Mesenchymal stem cell (in vitro differentiated cells and primary cell): Measurements from ENCODE around the gene TUBA8.
"Not testable (repeated sequence)": the region's sequence is repeated elsewhere in the genome, so short reads cannot be mapped to it uniquely, and the experiment has no call there.

ENCODE experiments used
- DNase-seq: peaks from one replicate; pipeline ENCODE4 v3.0.0-alpha.2; 2013
- H2AFZ ChIP-seq: one replicate; pipeline ENCODE4 v1.6.1; 2013; ENCODE audit warnings: low read depth, mild to moderate bottlenecking, control low read depth, inconsistent platforms, low read length, moderate library complexity
- H2AK5ac ChIP-seq: 2 replicates; pipeline ENCODE4 v1.6.1; 2013; ENCODE audit warnings: low read length, moderate library complexity, mild to moderate bottlenecking, inconsistent platforms; ENCODE audit not compliant: severe bottlenecking
- H2BK120ac ChIP-seq: one replicate; pipeline ENCODE4 v1.6.1; 2013; ENCODE audit warnings: low read depth, mild to moderate bottlenecking, inconsistent platforms, low read length, moderate library complexity
- H2BK12ac ChIP-seq, 2 experiments: one replicate each; pipeline ENCODE4 v1.6.1; 2013; ENCODE audit warnings: inconsistent platforms in 2 of 2, low read length in 2 of 2, mild to moderate bottlenecking in 2 of 2, moderate library complexity in 2 of 2, control low read depth in 1 of 2
- H2BK15ac ChIP-seq: one replicate; pipeline ENCODE4 v1.6.1; 2013; ENCODE audit warnings: mild to moderate bottlenecking, low read depth, inconsistent platforms; ENCODE audit not compliant: poor library complexity, severe bottlenecking
- H2BK5ac ChIP-seq: 2 replicates; pipeline ENCODE4 v1.6.1; 2013; ENCODE audit warnings: low read depth, mild to moderate bottlenecking, low read length, control low read depth, inconsistent platforms; ENCODE audit not compliant: poor library complexity, severe bottlenecking
- H3K14ac ChIP-seq, 2 experiments: one replicate each; pipeline ENCODE4 v1.6.1; 2013; ENCODE audit warnings: inconsistent platforms in 2 of 2, low read length in 2 of 2, control low read depth in 1 of 2, mild to moderate bottlenecking in 1 of 2, moderate library complexity in 1 of 2
- H3K18ac ChIP-seq, 2 experiments: one replicate each; pipeline ENCODE4 v1.6.1; 2013; ENCODE audit warnings: inconsistent platforms in 2 of 2, low read length in 2 of 2, control low read depth in 1 of 2, low read depth in 1 of 2, mild to moderate bottlenecking in 1 of 2
- H3K23ac ChIP-seq, 2 experiments: one replicate each; pipeline ENCODE4 v1.6.1; 2013; ENCODE audit warnings: inconsistent platforms in 2 of 2, low read length in 2 of 2, mild to moderate bottlenecking in 2 of 2, moderate library complexity in 2 of 2, control low read depth in 1 of 2
- H3K27ac ChIP-seq: 2 replicates; pipeline ENCODE4 v1.5.1; 2013; ENCODE audit warnings: mild to moderate bottlenecking, moderate library complexity, low read length, control low read depth, inconsistent platforms; ENCODE audit not compliant: poor library complexity, severe bottlenecking
- H3K27me3 ChIP-seq, 2 experiments: 2 replicates each; pipeline versions ENCODE4 v1.6.1 to v1.7.0; 2013; ENCODE audit warnings: low read length in 2 of 2, mild to moderate bottlenecking in 2 of 2, moderate library complexity in 2 of 2, control low read depth in 1 of 2, inconsistent platforms in 1 of 2; ENCODE audit not compliant: control insufficient read depth in 1 of 2, insufficient read depth in 1 of 2
- H3K36me3 ChIP-seq, 2 experiments: 2 replicates each; pipeline versions ENCODE4 v1.6.1 to v1.7.0; 2013; ENCODE audit warnings: low read length in 2 of 2, control low read depth in 1 of 2, inconsistent platforms in 1 of 2, low read depth in 1 of 2, mild to moderate bottlenecking in 1 of 2; ENCODE audit not compliant: insufficient read depth in 2 of 2, control insufficient read depth in 1 of 2
- H3K4ac ChIP-seq, 2 experiments: one replicate each; pipeline ENCODE4 v1.6.1; 2013; ENCODE audit warnings: inconsistent platforms in 2 of 2, low read length in 2 of 2, mild to moderate bottlenecking in 2 of 2, moderate library complexity in 2 of 2, control low read depth in 1 of 2, low read depth in 1 of 2
- H3K4me1 ChIP-seq: 2 replicates; pipeline ENCODE4 v1.6.1; 2013; ENCODE audit warnings: low read depth, low read length, control low read depth; ENCODE audit not compliant: control insufficient read depth, insufficient read depth
- H3K4me2 ChIP-seq: 2 replicates; pipeline ENCODE4 v1.6.1; 2013; ENCODE audit warnings: low read length, mild to moderate bottlenecking, inconsistent platforms; ENCODE audit not compliant: poor library complexity, severe bottlenecking
- H3K4me3 ChIP-seq, 2 experiments: 2 replicates each; pipeline versions ENCODE4 v1.5.1 to v1.7.0; 2013; ENCODE audit warnings: low read length in 2 of 2, mild to moderate bottlenecking in 2 of 2, control low read depth in 1 of 2, low read depth in 1 of 2; ENCODE audit not compliant: insufficient read depth in 1 of 2
- H3K79me1 ChIP-seq: replicated peaks from 2 replicates; pipeline ENCODE4 v1.6.1; 2013; ENCODE audit warnings: mild to moderate bottlenecking, control low read depth, low read length, inconsistent platforms; ENCODE audit not compliant: poor library complexity, severe bottlenecking
- H3K9ac ChIP-seq: 2 replicates; pipeline ENCODE4 v1.7.0; 2013; ENCODE audit warnings: mild to moderate bottlenecking, low read length, moderate library complexity
- H3K9me3 ChIP-seq: 2 replicates; pipeline ENCODE4 v1.7.0; 2013; ENCODE audit warnings: mild to moderate bottlenecking, low read length; ENCODE audit not compliant: control insufficient read depth
- H4K8ac ChIP-seq: one replicate; pipeline ENCODE4 v1.6.1; 2013; ENCODE audit warnings: inconsistent platforms, mild to moderate bottlenecking, low read length, moderate library complexity
- H4K91ac ChIP-seq: one replicate; pipeline ENCODE4 v1.6.1; 2013; ENCODE audit warnings: mild to moderate bottlenecking, low read length, inconsistent platforms
- WGBS: methylation state at CpG from one replicate; pipeline ENCODE4 v1.1.7; 2013; ENCODE audit warnings: mixed read lengths; 5-methylcytosine and 5-hydroxymethylcytosine counted together

The TUBA8 gene

DNA sequence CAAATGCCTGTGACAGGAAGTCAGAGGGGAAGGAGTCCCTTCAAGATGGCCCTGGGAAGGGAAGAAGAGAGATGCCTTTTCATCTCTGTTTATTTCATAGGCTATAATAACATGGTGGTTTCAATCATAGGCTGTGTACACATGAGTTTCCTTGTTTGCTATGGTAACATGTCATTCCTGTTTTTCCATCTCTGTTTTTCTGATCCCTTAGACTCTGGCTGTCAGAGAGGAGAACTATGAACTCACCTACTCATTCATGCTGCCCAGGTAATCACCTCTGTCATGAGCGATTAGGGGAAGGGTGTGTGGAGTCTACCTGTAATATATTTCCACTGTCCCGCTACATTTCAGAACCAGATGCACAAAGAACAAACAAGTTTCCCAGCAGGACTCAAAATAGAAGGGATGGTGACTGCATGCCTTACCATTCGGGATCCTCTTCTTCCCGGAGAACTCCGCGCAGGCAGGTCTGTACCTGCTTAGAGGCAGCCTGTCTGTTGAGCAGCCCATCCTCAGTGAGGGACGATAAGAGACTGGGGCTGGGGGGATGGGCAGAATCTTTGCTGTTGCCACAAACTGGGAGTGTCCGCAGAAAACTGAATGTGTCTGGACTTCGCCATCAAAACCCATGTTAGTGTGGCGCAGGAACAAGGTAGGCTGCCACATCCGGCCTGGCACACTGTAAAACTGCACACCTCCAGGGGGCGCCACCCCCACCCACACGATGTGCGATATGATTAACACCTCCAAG, 39.9 kb upstream of the TUBA8 start:
- WGBS: 89% methylated on average over 14 of the region's 14 CpGs
- H2BK5ac ChIP-seq: no peak overlapping the region
- no peak for DNase-seq
- no peak overlapping the region for H3K4me2 ChIP-seq
- H4K91ac ChIP-seq: no peak overlapping the region
- no peak overlapping the region for H3K14ac ChIP-seq
- H4K8ac ChIP-seq: no peak overlapping the region
- H3K23ac ChIP-seq: no peak overlapping the region
- H2BK120ac ChIP-seq: no peak overlapping the region
- H3K18ac ChIP-seq: no peak overlapping the region
- peaks cover 0 to 4% of the 10 kb centered on the region in 2 experiments for H3K27me3 ChIP-seq
- no peaks in the 10 kb centered on the region for H3K79me1 ChIP-seq
- H3K4me3 ChIP-seq: no peak overlapping the region
- no peak overlapping the region for H3K9ac ChIP-seq
- no peak overlapping the region for H2BK15ac ChIP-seq
- no peaks in the 10 kb centered on the region for H3K36me3 ChIP-seq
- H3K4ac ChIP-seq: no peak overlapping the region
- H2AK5ac ChIP-seq: peak overlapping the region; percentile 64
- H3K4me1 ChIP-seq: peaks cover 22% of the 10 kb centered on the region
- peak overlapping the region in 1 of 2 experiments; percentile 23 for H2BK12ac ChIP-seq
- H3K9me3 ChIP-seq: no peaks in the 10 kb centered on the region
- H3K27ac ChIP-seq: no peak overlapping the region
- H2AFZ ChIP-seq: no peak overlapping the region

DNA sequence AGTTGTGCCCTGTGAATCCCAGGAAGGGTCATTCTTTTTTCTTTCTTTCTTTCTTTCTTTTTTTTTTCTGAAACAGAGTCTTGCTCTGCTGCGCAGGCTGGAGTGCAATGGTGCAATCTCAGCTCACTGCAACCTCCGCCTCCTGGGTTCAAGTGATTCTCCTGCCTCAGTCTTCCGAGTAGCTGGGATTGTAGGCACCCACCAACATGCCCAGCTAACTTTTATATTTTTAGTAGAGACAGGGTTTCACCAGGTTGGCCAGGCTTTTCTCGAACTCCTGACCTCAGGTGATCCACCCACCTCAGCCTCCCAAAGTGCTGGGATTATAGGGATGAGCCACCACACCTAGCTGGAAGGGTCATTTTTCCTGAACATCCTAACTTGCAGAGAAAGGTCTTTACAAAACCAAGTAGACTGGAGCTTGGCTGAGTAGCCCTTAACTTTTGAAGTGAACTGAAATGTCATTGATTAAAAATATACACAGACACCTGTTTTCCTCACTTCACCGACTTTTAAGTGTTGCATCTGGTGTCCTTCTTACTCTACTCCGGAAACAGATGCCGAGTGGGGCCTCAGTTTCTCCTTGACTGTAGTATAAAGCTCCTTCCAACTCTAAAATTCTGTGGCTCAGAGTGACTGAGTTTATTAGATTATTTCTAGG, 39.2 kb upstream of the TUBA8 start:
- H2BK5ac ChIP-seq, H3K9ac ChIP-seq, H3K27ac ChIP-seq, H3K4me3 ChIP-seq, H2BK12ac ChIP-seq, H3K36me3 ChIP-seq, H3K4me2 ChIP-seq, H4K8ac ChIP-seq, H3K14ac ChIP-seq, H2AFZ ChIP-seq, H3K79me1 ChIP-seq, H4K91ac ChIP-seq, H3K23ac ChIP-seq, H3K18ac ChIP-seq, H2BK15ac ChIP-seq, H3K27me3 ChIP-seq, H3K4ac ChIP-seq, H2AK5ac ChIP-seq, DNase-seq, H2BK120ac ChIP-seq, H3K9me3 ChIP-seq: not testable (repeated sequence)
- 82% methylated on average over 7 of the region's 7 CpGs for WGBS
- H3K4me1 ChIP-seq: peaks cover 18% of the 10 kb centered on the region

DNA sequence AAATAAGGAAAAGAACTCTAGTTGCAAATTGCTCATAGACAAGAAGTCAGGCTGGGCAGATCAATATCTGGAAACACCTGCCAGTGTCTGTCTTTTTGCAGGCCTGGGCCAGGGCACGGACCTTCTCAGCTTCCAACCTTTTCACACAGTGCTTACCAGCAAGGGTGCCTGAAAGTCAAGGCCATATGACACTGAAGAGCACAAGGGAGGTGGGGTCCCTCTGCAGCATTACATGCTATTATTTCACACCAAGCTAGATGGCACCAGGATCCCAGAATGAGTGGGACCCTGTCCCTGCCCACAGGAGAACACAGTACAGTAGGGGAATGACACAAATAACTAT, 38.7 kb upstream of the TUBA8 start:
- DNase-seq: no peak
- H3K9ac ChIP-seq: no peak overlapping the region
- WGBS: 64% methylated on average over 1 of the region's 1 CpG
- no peak overlapping the region for H3K27ac ChIP-seq
- H2BK5ac ChIP-seq: no peak overlapping the region
- H3K9me3 ChIP-seq: no peaks in the 10 kb centered on the region
- peaks cover 15% of the 10 kb centered on the region for H3K4me1 ChIP-seq
- H2AK5ac ChIP-seq: peak overlapping the region; percentile 91
- no peak overlapping the region for H2AFZ ChIP-seq
- no peak overlapping the region for H2BK12ac ChIP-seq
- H2BK120ac ChIP-seq: no peak overlapping the region
- no peak overlapping the region for H3K4me3 ChIP-seq
- H3K27me3 ChIP-seq: peaks cover 0 to 4% of the 10 kb centered on the region in 2 experiments
- H3K18ac ChIP-seq: no peak overlapping the region
- no peak overlapping the region for H3K4me2 ChIP-seq
- H4K91ac ChIP-seq: no peak overlapping the region
- H3K79me1 ChIP-seq: peaks cover 2% of the 10 kb centered on the region
- H2BK15ac ChIP-seq: no peak overlapping the region
- no peak overlapping the region for H3K4ac ChIP-seq
- no peak overlapping the region for H4K8ac ChIP-seq
- no peaks in the 10 kb centered on the region for H3K36me3 ChIP-seq
- peak overlapping the region in 1 of 2 experiments; percentile 5 for H3K23ac ChIP-seq
- H3K14ac ChIP-seq: no peak overlapping the region

DNA sequence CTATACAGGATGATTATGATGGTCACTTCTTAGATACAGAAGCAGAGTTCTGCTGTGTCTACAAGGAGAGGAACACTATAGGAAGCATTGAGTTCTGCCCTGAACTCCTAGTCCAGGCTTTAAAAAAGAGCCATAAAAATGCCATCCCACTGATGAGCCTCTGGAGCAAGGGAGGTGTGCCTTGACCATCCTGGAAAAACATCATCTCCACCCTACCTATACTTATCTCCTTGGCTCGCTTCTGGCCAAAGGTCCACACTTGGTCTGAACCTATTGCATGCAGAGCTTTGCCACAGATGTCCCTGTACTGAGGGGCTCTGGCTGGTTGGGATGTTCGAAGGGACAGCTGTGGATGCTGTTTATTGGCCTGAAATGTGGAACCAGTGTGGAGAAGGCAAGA, 37.1 kb upstream of the TUBA8 start:
- Histone ChIP-seq H2BK12ac (no peak overlapping the region), H3K4me2 (no peak overlapping the region), H3K9me3 (no peaks in the 10 kb centered on the region), H3K79me1 (peaks cover 5% of the 10 kb centered on the region), H3K4ac (no peak overlapping the region), H2BK15ac (no peak overlapping the region), H3K27ac (no peak overlapping the region), H3K4me1 (peaks cover 6% of the 10 kb centered on the region), H3K9ac (no peak overlapping the region), H3K36me3 (no peaks in the 10 kb centered on the region), H3K27me3 (peaks cover 0 to 4% of the 10 kb centered on the region in 2 experiments), H3K23ac (no peak overlapping the region), H3K4me3 (no peak overlapping the region), H3K18ac (no peak overlapping the region), H2BK120ac (no peak overlapping the region), H4K8ac (no peak overlapping the region), H2BK5ac (no peak overlapping the region), H3K14ac (no peak overlapping the region), H2AK5ac (peak overlapping the region; percentile 73), H4K91ac (no peak overlapping the region), H2AFZ (no peak overlapping the region)
- no peak for DNase-seq
- WGBS: 91% methylated on average over 2 of the region's 2 CpGs
